Measurements from ENCODE around the gene TNS3.
A peak's percentile ranks its signal among the peaks of the same experiment; 100 is the strongest.
"Not testable (repeated sequence)": the region's sequence is repeated elsewhere in the genome, so short reads cannot be mapped to it uniquely, and the experiment has no call there.

Gene TNS3

DNA sequence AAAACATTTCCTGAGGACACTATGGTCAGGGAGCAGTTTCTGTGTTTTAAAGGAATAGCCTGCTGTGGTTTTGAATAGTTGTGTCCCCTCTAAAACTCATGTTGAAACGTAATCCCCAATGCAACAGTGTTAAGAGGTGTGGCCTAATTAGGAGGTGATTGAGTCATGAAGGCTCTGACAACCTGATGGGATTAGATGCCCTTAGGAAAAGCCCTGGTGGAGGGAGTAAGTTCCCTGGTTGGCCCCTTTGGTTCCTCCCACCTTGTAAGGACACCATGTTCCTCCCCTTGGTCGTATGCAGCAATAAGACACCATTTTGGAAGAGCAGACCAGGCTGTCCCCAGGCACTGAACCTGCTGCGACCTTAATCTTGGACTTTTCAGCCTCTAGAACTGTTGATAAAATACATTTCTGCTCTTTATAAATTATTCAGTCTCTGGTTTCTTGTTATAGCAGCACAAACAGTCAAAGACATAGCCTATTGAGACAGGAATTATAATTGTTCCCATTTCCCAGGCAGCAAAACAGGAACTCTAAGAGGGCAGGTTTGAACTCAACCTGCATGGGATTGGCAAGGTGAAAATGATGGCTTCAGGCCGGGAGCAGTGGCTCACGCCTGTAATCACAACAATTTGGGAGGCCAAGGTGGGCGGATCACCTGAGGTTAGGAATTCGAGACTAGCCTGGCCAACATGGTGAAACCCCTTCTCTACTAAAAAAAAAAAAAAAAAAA is 20.5 kb upstream of the TNS3 start:
- peak; percentile 50 for DNase-seq

GRCh38 chr7:47601881-47602249 is 20.0 kb upstream of the TNS3 start:
- DNase-seq: no peak

GRCh38 chr7:47601119-47601880 is 19.4 kb upstream of the TNS3 start:
- peak; percentile 97 for DNase-seq

DNA sequence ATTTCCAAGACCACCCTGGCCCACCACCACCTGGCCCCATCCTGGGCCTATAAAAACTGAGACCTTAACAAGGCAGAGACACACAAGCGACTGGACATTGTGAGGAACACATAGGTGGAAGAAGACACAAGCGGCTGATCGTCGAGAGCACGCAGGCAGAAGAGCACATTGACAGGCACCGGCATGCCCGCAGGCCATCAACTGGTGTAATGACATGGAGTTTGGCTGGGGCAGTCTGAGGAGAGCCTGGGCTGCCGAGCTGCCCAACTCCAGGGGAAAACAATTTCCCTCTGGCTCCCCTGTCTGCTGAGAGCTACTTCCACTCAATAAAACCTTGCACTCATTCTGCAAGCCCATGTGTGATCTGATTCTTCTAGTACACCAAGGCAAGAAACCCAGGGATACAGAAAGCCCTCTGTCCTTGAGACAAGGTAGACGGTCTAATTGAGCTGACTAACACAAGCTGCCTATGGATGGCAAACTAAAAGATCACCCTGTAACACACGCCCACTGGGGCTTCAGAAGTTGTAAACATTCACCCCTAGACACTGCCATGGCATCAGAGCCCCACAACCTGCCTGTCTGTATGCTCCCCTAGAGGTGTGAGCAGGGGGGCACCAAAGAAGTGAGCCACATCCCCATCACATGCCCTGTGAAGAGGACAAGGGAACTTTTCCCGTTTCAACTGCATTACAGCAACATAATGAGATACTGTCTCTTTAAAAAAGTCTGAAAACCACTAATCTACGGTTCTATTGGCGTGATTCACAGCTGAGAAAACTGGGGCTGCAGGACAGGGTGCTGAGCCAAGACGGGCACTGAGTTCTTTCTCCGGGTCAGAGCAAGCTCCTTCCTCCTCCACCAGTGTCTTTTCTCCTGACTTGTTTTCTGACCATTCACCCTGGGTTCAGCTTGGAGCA is 18.5 kb upstream of the TNS3 start:
- DNase-seq: peak; percentile 89

GRCh38 chr7:47597379-47597778 is 15.5 kb upstream of the TNS3 start:
- DNase-seq: no peak

GRCh38 chr7:47596502-47597202 is 14.7 kb upstream of the TNS3 start:
- DNase-seq: no peak

- DNase-seq: no peak
Observed at GRCh38 chr7:47594406-47594805, 12.5 kb upstream of the TNS3 start.

GRCh38 chr7:47591655-47592572 is 10.0 kb upstream of the TNS3 start:
- DNase-seq: no peak

DNA sequence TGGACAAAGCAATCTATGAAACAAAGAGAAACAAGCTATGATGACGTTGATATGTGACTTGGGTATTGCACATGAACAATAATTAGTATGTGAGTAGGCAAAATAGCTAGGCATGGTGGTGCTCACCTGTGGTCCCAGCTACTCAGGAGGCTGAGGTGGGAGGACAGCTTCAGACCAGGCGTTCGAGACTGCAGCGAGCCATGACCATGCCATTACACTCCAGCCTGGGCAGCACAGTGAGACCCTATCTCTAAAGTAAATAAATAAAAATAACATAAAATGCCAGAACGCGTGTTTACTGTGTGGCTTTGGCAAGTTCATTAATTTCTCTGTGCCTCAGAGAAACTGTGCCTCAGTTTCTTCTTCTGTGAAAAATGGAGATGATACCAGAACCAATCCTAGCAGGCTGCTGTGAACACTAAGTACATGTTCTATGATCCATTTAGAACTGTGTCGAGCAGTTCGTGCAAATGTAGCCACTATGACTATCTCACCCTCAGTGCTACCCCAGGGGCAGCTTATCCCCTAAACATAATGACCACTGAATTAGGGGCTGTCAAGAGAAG is 9.3 kb upstream of the TNS3 start:
- DNase-seq: no peak

GRCh38 chr7:47590215-47590614 is 8.3 kb upstream of the TNS3 start:
- not testable (repeated sequence) for DNase-seq

DNA sequence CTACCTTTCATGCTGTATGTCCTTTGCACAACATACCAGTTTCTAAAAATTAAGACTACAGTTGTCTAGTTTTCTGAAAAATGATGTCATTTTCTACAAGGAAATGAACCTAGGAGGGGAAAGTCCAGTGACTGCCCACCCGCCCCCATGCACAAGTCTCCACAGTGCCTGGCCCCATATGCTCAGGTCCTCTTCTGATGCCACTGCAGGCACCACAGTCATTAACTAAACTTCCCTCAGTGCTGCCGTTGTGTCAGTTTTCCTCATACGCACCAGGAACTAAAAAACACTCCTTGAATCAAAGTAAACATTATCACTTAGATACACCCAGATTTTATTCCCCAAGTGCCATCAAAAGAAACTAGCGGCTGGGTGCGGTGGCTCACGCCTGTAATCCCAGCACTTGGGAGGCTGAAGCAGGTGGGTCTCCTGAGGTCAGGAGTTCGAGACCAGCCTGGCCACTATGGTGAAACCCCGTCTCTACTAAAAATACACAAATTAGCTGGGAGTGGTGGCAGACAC is 6.9 kb upstream of the TNS3 start:
- no peak for DNase-seq

DNA sequence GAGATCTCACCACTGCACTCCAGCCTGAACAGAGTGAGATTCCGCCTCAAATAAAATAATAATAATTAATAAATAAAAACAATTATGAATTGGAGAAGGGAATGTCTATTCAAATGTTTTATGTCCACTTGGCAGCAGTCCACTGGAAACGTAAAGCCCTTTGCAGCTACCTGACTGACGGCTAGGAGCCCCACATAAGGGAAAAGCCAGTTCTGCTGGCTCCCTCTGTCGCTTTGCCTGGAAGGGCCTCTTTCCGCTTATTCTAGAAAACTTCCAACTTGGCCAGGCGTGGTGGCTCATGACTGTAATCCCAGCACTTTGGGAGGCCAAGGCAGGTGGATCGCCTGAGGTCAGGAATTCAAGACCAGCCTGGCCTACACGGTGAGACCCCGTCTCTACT is 6.1 kb upstream of the TNS3 start:
- DNase-seq: no peak

DNA sequence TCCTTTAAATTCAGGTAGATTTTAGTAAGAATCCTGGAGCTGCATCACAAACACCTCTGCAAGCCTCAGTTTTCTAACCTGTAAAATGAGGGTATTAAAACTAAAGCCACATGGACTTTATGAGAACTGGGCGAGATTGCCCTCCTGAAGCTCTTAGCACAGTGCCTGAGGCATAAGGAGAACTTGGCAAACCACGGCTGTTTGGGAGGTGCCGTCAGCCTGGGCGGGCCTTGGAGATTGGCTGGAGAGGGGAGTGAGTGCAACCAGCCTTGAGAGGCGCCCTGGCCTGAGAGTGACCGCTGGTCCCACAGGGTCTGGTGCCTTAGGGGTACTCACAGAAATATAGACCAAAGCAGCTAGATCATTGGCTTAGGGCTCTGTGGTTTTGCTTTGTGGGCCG is 5.4 kb upstream of the TNS3 start:
- DNase-seq: no peak

DNA sequence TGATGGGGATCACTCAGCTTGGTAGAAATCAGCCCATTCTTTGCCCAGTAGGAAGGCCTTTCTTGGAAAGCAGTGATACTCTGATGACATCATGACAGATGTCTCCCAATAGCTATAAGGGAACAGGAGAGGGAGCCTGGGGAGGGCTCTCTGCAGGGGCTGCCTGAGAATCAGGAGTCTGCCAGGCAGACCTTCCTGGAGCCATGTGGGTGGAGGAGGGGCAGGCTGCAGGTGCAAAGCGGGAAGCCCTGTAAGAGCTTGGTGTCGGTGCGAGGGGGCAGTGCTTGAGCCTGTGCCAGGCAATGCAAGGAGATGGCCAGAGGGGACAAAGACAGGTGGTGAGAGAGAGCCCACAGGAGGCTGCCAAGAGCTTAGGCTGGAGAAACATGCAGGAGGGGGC is 5.0 kb upstream of the TNS3 start:
- no peak for DNase-seq

GRCh38 chr7:47586161-47586670 is 4.3 kb upstream of the TNS3 start:
- not testable (repeated sequence) for DNase-seq

GRCh38 chr7:47584536-47584895 is 2.6 kb upstream of the TNS3 start:
- DNase-seq: no peak

GRCh38 chr7:47583739-47584535 is 2.0 kb upstream of the TNS3 start:
- DNase-seq: no peak

GRCh38 chr7:47582764-47583738 is 1.1 kb upstream of the TNS3 start:
- no peak for DNase-seq

- no peak for DNase-seq
Observed at GRCh38 chr7:47581438-47581803, 490 bp downstream of the TNS3 start.
